GM21825 (cell line): ENCODE data around the gene PDZD7.
A peak's percentile ranks its signal among the peaks of the same experiment; 100 is the strongest.

Experiments used
- ATAC-seq: cut with Tn5 transposase; IDR thresholded peaks from one replicate; pipeline ENCODE4 v1.9.1; 2021; ENCODE audit warnings: mild to moderate bottlenecking, moderate library complexity; ENCODE audit not compliant: unreplicated experiment

The PDZD7 gene

GRCh38 chr10:101005361-101005760 is 25.6 kb downstream of the PDZD7 start:
- no peak for ATAC-seq

GRCh38 chr10:101003639-101004206 is 27.2 kb downstream of the PDZD7 start:
- ATAC-seq: no peak

- no peak for ATAC-seq
Observed at GRCh38 chr10:101002456-101002855, 28.5 kb downstream of the PDZD7 start.

GRCh38 chr10:101001659-101002035 is 29.3 kb downstream of the PDZD7 start:
- ATAC-seq: no peak

- ATAC-seq: no peak
Observed at GRCh38 chr10:101000915-101001658, 29.8 kb downstream of the PDZD7 start.

- no peak for ATAC-seq
Observed at GRCh38 chr10:101000127-101000914, 30.6 kb downstream of the PDZD7 start.

- ATAC-seq: no peak
Observed at GRCh38 chr10:100999742-101000126, 31.2 kb downstream of the PDZD7 start, which contains the start of gene LZTS2. Gene LZTS2, plus strand, starts transcription at chr10:100999808. Its CDS starts 2,731 bp downstream, at chr10:101002539.

- ATAC-seq: peak; percentile 55
Observed at GRCh38 chr10:100998991-100999741, 31.8 kb downstream of the PDZD7 start.

GRCh38 chr10:100998183-100998990 is 32.5 kb downstream of the PDZD7 start:
- ATAC-seq: peak; percentile 30

GRCh38 chr10:100997360-100998182 is 33.4 kb downstream of the PDZD7 start:
- ATAC-seq: peak; percentile 30

GRCh38 chr10:100996678-100997359 is 34.1 kb downstream of the PDZD7 start:
- ATAC-seq: no peak

- no peak for ATAC-seq
Observed at GRCh38 chr10:100995181-100995580, 35.7 kb downstream of the PDZD7 start.

- ATAC-seq: no peak
Observed at GRCh38 chr10:100993986-100994708, 36.8 kb downstream of the PDZD7 start.

- ATAC-seq: no peak
Observed at GRCh38 chr10:100989088-100989487, 41.8 kb downstream of the PDZD7 start.

GRCh38 chr10:100988166-100988565 is 42.8 kb downstream of the PDZD7 start:
- no peak for ATAC-seq

GRCh38 chr10:100987685-100988049 is 43.3 kb downstream of the PDZD7 start:
- ATAC-seq: no peak

- ATAC-seq: peak; percentile 63
Observed at GRCh38 chr10:100986952-100987684, 43.8 kb downstream of the PDZD7 start, which contains the start of the genes MRPL43 and TWNK. Gene MRPL43, minus strand, starts transcription at chr10:100987497. Its CDS starts 54 bp downstream, at chr10:100987443. Gene TWNK, plus strand, starts transcription at chr10:100987543. Its CDS starts 668 bp downstream, at chr10:100988211.
